Left lung (tissue), 10 donors: ENCODE results near the gene LMAN1. TPM values are rescaled to one million over a fixed set of nuclear protein-coding genes. Genes with fewer than 3 reads are reported as not detected.
A peak's percentile ranks its signal among the peaks of the same experiment; 100 is the strongest.

Source experiments
- ATAC-seq: fragments of 200-7000 bp; cut with Tn5 transposase; one replicate; pipeline ENCODE4 v1.9.1; 2020; ENCODE audit warnings: moderate library complexity
- DNase-seq, 4 donors: peaks; one replicate each; pipeline ENCODE4 v3.0.0-alpha.2; 2013 to 2020
- H3K27ac ChIP-seq, 2 donors: fragments of 200-600 bp; sonication (generic) in 1 of 2; one replicate each; pipeline versions ENCODE4 v1.5.0 to v1.8.0; 2020 to 2021
- H3K27me3 ChIP-seq, 2 donors: fragments of 200-600 bp; sonication (generic) in 1 of 2; one replicate each; pipeline versions ENCODE4 v1.5.0 to v1.8.0; 2020 to 2021
- H3K36me3 ChIP-seq, 2 donors: fragments of 200-600 bp; sonication (generic) in 1 of 2; one replicate each; pipeline versions ENCODE4 v1.5.0 to v1.8.0; 2020 to 2021
- H3K4me1 ChIP-seq, 2 donors: fragments of 200-600 bp; one replicate each; pipeline ENCODE4 v1.8.0; 2021
- H3K4me3 ChIP-seq, 2 donors: fragments of 200-600 bp; sonication (generic) in 1 of 2; one replicate each; pipeline versions ENCODE4 v1.5.0 to v1.8.0; 2020 to 2021; ENCODE audit warnings: mild to moderate bottlenecking in 1 of 2
- H3K9me3 ChIP-seq, 2 donors: fragments of 200-600 bp; sonication (generic) in 1 of 2; one replicate each; pipeline versions ENCODE4 v1.5.0 to v1.8.0; 2020 to 2021
- CTCF ChIP-seq, 2 donors: fragments of 200-600 bp; sonication (generic) in 1 of 2; IDR thresholded peaks; one replicate each; pipeline versions ENCODE4 v1.5.0 to v1.8.0; 2021; ENCODE audit warnings: antibody characterized with exemption in 2 of 2
- intact Hi-C, 2 donors: fragments of 100-400 bp; cut with DNase I; formaldehyde crosslinking; loops; one replicate each; pipeline versions ENCODE4 v1.11.2 to v1.14.2; 2022
- polyA plus RNA-seq, 6 donors: library from polyadenylated mRNA; unstranded; fragments of 120-200 nt; gene quantifications; one replicate each; pipeline ENCODE4 v1.2.1, GENCODE V29; 2013; ENCODE audit not compliant: insufficient read length in 6 of 6
- total RNA-seq, 2 donors: library from RNA; stranded (reverse); fragmentation: NEBNext Ultra II Directional; extraction: Animal tissue kit (Norgen Biotek cat#: 25700); gene quantifications; one replicate each; pipeline ENCODE4 v1.2.1, GENCODE V29; 2021
- donor health status: DM: no; HTN: yes; CAD: no.
- donor health status: DM: no; HTN: no; CAD: no.

LMAN1 gene
- total and polyA plus RNA-seq, 8 donors, result 88.5 to 112 (median 98.8) TPM

GRCh38 chr18:59357928-59358327 is 1.1 kb downstream of the LMAN1 start:
- Histone ChIP-seq H3K36me3 (peaks cover 0 to 25% of the 10 kb centered on the region in 2 donors), H3K9me3 (no peaks in the 10 kb centered on the region), H3K4me3 (peak overlapping the region; percentile 88 to 93), H3K4me1 (peaks cover 18 to 26% of the 10 kb centered on the region in 2 donors), H3K27me3 (no peaks in the 10 kb centered on the region), H3K27ac (peak overlapping the region; percentile 88 to 90)
- peak; percentile 23 for ATAC-seq
- DNase-seq, result peak in 1 of 4 donors; percentile 6
- intact Hi-C loops, result no loop called here
- no peak for TF ChIP-seq CTCF (IDR thresholded peaks at IDR 0.05)

- Histone ChIP-seq H3K4me1 (peaks cover 12 to 21% of the 10 kb centered on the region in 2 donors), H3K9me3 (no peaks in the 10 kb centered on the region), H3K4me3 (no peak overlapping the region), H3K27me3 (no peaks in the 10 kb centered on the region), H3K36me3 (peaks cover 0 to 54% of the 10 kb centered on the region in 2 donors), H3K27ac (no peak overlapping the region)
- intact Hi-C loops, result no loop called here
- DNase-seq (no peak), ATAC-seq (no peak)
- TF ChIP-seq CTCF (IDR thresholded peaks at IDR 0.05), result no peak
Measured at GRCh38 chr18:59354731-59355130, 4.3 kb downstream of the LMAN1 start.

- H3K27me3 ChIP-seq, result no peaks in the 10 kb centered on the region
- no peak overlapping the region for H3K4me3 ChIP-seq
- ATAC-seq, result no peak
- TF ChIP-seq CTCF (IDR thresholded peaks at IDR 0.05), result no peak
- H3K27ac ChIP-seq, result no peak overlapping the region
- peaks cover 11 to 13% of the 10 kb centered on the region in 2 donors for H3K4me1 ChIP-seq
- no peaks in the 10 kb centered on the region for H3K9me3 ChIP-seq
- H3K36me3 ChIP-seq, result peaks cover 0 to 70% of the 10 kb centered on the region in 2 donors
- intact Hi-C loops, result no loop called here
- DNase-seq, result peak in 2 of 4 donors; percentile 3 to 6
Measured at GRCh38 chr18:59353079-59353680, 5.9 kb downstream of the LMAN1 start.

GRCh38 chr18:59352250-59352855 is 6.7 kb downstream of the LMAN1 start:
- DNase-seq (no peak), ATAC-seq (no peak)
- H3K9me3 ChIP-seq, result no peaks in the 10 kb centered on the region
- no peaks in the 10 kb centered on the region for H3K27me3 ChIP-seq
- no peak for TF ChIP-seq CTCF (IDR thresholded peaks at IDR 0.05)
- H3K36me3 ChIP-seq, result peaks cover 0 to 78% of the 10 kb centered on the region in 2 donors
- H3K4me3 ChIP-seq, result no peak overlapping the region
- H3K4me1 ChIP-seq, result peaks cover 5 to 11% of the 10 kb centered on the region in 2 donors
- no peak overlapping the region for H3K27ac ChIP-seq
- intact Hi-C loops, result no loop called here

GRCh38 chr18:59345556-59345955 is 13.5 kb downstream of the LMAN1 start:
- DNase-seq (no peak), ATAC-seq (no peak)
- H3K27ac ChIP-seq, result no peak overlapping the region
- H3K36me3 ChIP-seq, result peaks cover 0 to 97% of the 10 kb centered on the region in 2 donors
- intact Hi-C loops, result no loop called here
- H3K4me3 ChIP-seq, result no peak overlapping the region
- peaks cover 0 to 5% of the 10 kb centered on the region in 2 donors for H3K9me3 ChIP-seq
- no peaks in the 10 kb centered on the region for H3K27me3 ChIP-seq
- no peak for TF ChIP-seq CTCF (IDR thresholded peaks at IDR 0.05)
- H3K4me1 ChIP-seq, result no peaks in the 10 kb centered on the region
